Neuron (in vitro differentiated cells): ENCODE results near the gene C4B.
"Not testable (repeated sequence)": the region's sequence is repeated elsewhere in the genome, so short reads cannot be mapped to it uniquely, and the experiment has no call there.

ENCODE experiments used
- H2AFZ ChIP-seq: one replicate; pipeline ENCODE4 v1.6.1; 2013; ENCODE audit warnings: low read depth, mild to moderate bottlenecking, inconsistent platforms, low read length, moderate library complexity
- H3K27me3 ChIP-seq: one replicate; pipeline ENCODE4 v1.6.1; 2013; ENCODE audit warnings: low read length; ENCODE audit not compliant: insufficient read depth
- H3K36me3 ChIP-seq: one replicate; pipeline ENCODE4 v1.6.1; 2013; ENCODE audit warnings: low read length; ENCODE audit not compliant: insufficient read depth
- H3K4me1 ChIP-seq: one replicate; pipeline ENCODE4 v1.6.1; 2013; ENCODE audit warnings: low read length; ENCODE audit not compliant: insufficient read depth
- H3K4me3 ChIP-seq: 2 replicates; pipeline ENCODE4 v1.5.1; 2013; ENCODE audit warnings: mild to moderate bottlenecking, low read length, moderate library complexity
- H3K9me3 ChIP-seq: one replicate; pipeline ENCODE4 v1.6.1; 2013; ENCODE audit warnings: low read length

The C4B gene

GRCh38 chr6:32014547-32014946 lies at the start of gene C4B:
C4B (plus strand) TSS chr6:32014795; CDS start chr6:32014846, 51 bp downstream.
- not testable (repeated sequence) for H3K27me3 ChIP-seq, H3K36me3 ChIP-seq, H3K9me3 ChIP-seq, H3K4me1 ChIP-seq, H3K4me3 ChIP-seq, H2AFZ ChIP-seq

DNA sequence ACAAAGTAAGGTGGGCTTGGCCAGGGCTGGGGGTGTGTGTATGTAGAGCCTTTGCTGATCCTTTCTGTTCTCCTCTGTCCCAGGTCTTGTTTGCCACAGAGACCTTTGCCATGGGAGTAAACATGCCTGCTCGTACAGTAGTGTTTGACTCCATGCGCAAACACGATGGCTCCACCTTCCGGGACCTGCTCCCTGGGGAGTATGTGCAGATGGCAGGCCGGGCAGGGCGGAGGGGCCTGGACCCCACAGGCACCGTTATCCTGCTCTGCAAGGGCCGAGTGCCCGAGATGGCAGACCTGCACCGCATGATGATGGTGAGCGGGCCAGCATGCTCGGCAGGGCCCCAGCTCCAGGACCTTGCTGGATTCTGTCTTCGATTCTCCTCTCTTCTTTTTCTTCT lies 48.9 kb upstream of the C4B start:
- Histone ChIP-seq H3K9me3 (no peaks in the 10 kb centered on the region), H2AFZ (no peak overlapping the region), H3K27me3 (no peaks in the 10 kb centered on the region), H3K4me1 (no peaks in the 10 kb centered on the region), H3K4me3 (no peak overlapping the region), H3K36me3 (peaks cover 85% of the 10 kb centered on the region)

GRCh38 chr6:31966506-31966905 lies 48.1 kb upstream of the C4B start:
- Histone ChIP-seq H3K4me3 (no peak overlapping the region), H2AFZ (no peak overlapping the region), H3K27me3 (no peaks in the 10 kb centered on the region), H3K9me3 (no peaks in the 10 kb centered on the region), H3K36me3 (peaks cover 78% of the 10 kb centered on the region), H3K4me1 (peaks cover 7% of the 10 kb centered on the region)

DNA sequence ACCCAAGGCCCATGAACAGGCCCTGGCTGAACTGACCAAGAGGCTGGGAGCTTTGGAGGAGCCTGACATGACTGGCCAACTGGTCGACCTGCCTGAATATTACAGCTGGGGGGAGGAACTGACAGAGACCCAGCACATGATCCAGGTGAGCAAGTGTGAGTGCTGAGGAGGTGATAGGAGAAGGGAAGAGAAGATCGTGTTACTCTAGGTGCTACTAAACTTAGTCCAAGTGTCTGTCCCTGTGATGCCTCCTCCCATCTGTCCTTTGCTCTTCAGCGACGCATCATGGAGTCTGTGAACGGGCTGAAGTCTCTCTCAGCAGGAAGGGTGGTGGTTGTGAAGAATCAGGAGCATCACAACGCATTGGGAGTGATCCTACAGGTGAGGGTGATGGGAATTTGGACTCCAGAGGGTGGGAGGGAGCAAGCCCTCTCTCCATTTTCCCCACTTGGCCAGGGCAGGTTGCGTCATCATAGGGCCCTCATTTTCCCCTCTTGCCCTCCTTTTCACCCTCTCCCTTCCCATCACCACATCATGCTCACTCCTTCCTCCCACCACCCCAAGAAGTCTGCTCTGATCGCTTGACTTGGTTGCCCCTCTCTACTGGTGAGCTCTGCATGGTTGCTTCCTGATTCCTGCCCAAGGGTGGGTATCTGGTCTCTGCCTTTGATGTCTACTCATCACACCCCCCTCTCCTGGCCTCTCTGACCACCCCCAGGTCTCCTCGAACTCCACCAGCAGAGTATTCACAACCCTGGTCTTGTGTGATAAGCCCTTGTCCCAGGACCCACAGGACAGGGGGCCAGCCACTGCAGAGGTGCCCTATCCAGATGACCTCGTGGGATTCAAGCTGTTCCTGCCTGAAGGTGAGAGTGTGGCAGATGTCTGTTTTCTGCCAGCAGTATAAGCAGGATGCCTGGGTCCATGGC lies 47.3 kb upstream of the C4B start:
- H3K4me3 ChIP-seq, result no peak overlapping the region
- H3K27me3 ChIP-seq, result no peaks in the 10 kb centered on the region
- H3K4me1 ChIP-seq, result peaks cover 8% of the 10 kb centered on the region
- peaks cover 71% of the 10 kb centered on the region for H3K36me3 ChIP-seq
- no peaks in the 10 kb centered on the region for H3K9me3 ChIP-seq
- no peak overlapping the region for H2AFZ ChIP-seq

DNA sequence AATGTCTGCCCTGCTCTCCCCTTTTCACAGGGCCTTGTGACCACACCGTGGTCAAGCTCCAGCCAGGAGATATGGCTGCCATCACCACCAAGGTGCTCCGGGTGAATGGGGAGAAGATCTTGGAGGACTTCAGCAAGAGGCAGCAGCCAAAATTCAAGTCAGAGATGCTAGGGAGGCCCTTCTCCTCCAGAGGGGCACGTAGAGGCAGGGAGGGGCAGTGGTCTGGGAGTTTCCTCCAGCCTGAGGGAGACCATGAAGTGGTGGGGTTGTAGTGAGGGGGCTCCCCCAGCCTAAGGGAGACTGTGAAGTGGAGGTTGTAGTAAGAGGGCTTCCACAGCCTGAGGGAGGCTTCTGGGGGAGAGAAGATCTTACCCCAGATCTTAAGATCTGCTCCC lies 46.7 kb upstream of the C4B start:
- no peaks in the 10 kb centered on the region for H3K9me3 ChIP-seq
- H2AFZ ChIP-seq, result no peak overlapping the region
- peaks cover 64% of the 10 kb centered on the region for H3K36me3 ChIP-seq
- peaks cover 12% of the 10 kb centered on the region for H3K4me1 ChIP-seq
- H3K4me3 ChIP-seq, result no peak overlapping the region
- no peaks in the 10 kb centered on the region for H3K27me3 ChIP-seq

DNA sequence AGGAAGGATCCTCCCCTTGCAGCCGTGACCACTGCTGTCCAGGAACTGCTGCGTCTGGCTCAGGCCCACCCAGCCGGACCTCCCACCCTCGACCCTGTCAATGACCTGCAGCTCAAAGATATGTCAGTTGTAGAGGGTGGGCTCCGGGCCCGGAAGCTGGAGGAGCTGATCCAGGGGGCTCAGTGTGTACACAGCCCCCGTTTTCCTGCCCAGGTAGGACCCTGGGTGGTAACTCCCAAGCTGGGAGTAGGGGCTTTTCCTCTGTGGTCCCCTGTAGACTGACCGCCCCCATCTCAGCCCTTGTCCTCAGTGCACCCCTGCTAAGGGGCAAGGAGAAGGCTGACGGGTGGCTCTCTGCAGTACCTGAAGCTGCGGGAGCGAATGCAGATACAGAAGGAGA lies 46.3 kb upstream of the C4B start:
- H3K4me1 ChIP-seq, result peaks cover 16% of the 10 kb centered on the region
- H3K36me3 ChIP-seq, result peaks cover 60% of the 10 kb centered on the region

GRCh38 chr6:31968791-31969711 lies 45.5 kb upstream of the C4B start:
- Histone ChIP-seq H3K4me3 (no peak overlapping the region), H3K4me1 (peaks cover 17% of the 10 kb centered on the region), H3K36me3 (peaks cover 53% of the 10 kb centered on the region), H3K27me3 (no peaks in the 10 kb centered on the region), H3K9me3 (no peaks in the 10 kb centered on the region), H2AFZ (no peak overlapping the region)

More for the DNA sequence above, 46.3 kb upstream of the C4B start:
- Histone ChIP-seq H3K9me3 (no peaks in the 10 kb centered on the region), H3K27me3 (no peaks in the 10 kb centered on the region), H3K4me3 (no peak overlapping the region), H2AFZ (no peak overlapping the region)

- Histone ChIP-seq H3K36me3 (peaks cover 49% of the 10 kb centered on the region), H3K4me3 (no peak overlapping the region), H3K9me3 (no peaks in the 10 kb centered on the region), H3K4me1 (peaks cover 17% of the 10 kb centered on the region), H3K27me3 (no peaks in the 10 kb centered on the region), H2AFZ (no peak overlapping the region)
Measured at GRCh38 chr6:31969712-31970603, 44.6 kb upstream of the C4B start.

DNA sequence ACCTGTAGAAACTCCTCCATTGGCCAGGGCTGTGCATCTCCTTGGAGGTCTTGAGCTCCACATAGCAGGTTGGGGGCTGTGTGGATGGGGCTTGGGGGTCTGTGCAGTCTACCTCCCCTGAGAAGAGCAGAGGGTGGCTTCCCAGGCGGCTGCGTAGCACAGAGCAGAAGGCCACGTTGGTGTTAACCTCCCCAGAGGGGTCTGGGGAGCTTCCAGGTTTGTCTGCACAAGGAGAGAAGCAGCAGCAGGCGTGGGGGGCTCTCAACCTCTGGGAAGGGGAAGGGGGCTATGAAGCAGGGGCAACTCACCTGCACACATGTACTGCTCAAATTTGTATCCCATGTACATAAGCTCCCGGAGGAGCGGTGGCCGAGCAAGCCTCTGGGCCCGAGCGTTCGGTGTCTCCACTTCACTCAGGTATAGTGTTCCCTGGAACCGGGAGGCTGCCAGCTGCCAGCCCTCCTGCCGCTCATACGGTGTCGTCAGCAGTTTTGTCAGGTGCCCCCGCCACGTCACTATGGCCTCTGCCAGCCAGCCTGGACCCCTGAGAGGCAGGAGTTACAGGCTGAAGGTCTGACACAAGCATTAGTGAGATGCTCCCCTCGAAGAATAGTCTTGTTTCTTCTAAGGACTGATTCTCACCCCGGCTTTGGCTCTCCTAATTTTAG lies 43.9 kb upstream of the C4B start:
- peak overlapping the region; percentile 56 for H3K4me3 ChIP-seq
- peaks cover 45% of the 10 kb centered on the region for H3K36me3 ChIP-seq

DNA sequence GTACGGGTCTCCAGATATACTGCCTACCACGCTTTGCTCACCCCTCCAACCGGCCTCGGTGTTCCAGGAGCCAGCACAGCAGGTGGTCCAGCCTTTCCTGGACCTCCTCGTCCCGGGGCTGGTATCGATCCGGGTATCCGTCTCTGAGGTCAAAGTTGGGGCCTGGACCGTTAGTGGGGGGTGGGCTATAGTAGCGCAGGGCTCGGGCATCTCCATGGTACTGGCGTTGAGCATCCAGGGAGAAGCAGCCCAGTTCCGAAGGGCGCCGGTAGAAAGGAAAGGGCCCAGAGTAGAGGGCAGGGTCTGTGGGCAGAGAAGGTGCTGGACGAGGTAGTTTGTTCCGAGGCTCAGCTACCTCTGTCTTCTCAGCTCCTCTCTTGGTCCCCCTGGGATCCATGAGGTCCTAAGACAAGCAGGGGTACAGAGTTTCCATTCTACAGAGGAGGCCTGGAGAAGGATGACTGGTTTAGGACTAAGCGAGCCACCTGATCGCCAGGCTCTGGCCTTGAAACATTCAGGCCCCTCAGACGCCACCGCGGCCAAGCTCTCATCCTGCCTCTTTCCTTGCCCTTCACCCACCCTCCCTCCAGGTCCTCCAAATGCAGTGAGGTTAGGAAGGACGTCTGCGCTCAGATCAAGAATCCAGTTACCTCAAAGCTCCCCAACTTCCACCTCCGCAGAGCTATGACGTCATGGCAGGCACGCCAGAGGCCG lies 43.2 kb upstream of the C4B start:
- Histone ChIP-seq H3K4me1 (peaks cover 17% of the 10 kb centered on the region), H3K9me3 (no peaks in the 10 kb centered on the region), H3K4me3 (peak overlapping the region; percentile 56), H2AFZ (peak overlapping the region; percentile 72), H3K27me3 (no peaks in the 10 kb centered on the region), H3K36me3 (peaks cover 41% of the 10 kb centered on the region)

More for the DNA sequence above, 43.9 kb upstream of the C4B start:
- peaks cover 17% of the 10 kb centered on the region for H3K4me1 ChIP-seq
- no peaks in the 10 kb centered on the region for H3K9me3 ChIP-seq
- H2AFZ ChIP-seq, result no peak overlapping the region
- H3K27me3 ChIP-seq, result no peaks in the 10 kb centered on the region

- Histone ChIP-seq H2AFZ (peak within 1 kb of the TSS; percentile 72), H3K4me3 (peak within 1 kb of the TSS; percentile 56), H3K27me3 (no peaks in the 10 kb centered on the region), H3K4me1 (peaks cover 17% of the 10 kb centered on the region), H3K9me3 (no peaks in the 10 kb centered on the region), H3K36me3 (peaks cover 33% of the 10 kb centered on the region)
Measured at GRCh38 chr6:31971993-31972708, 42.4 kb upstream of the C4B start, which contains the start of gene DXO. DXO (minus strand) TSS chr6:31972138; CDS start chr6:31971675, 463 bp downstream.
